Glomerular endothelial cell (primary cell): ENCODE results near the gene TMEM134. TPM values are rescaled to one million over a fixed set of nuclear protein-coding genes. Genes with fewer than 3 reads are reported as not detected.

ENCODE experiments used
- DNase-seq: peaks from one replicate; pipeline ENCODE4 v3.0.0-alpha.2; 2011; ENCODE audit warnings: low read depth, low spot score; ENCODE audit errors: extremely low read depth
- total RNA-seq: library from RNA; depleted of rRNA; stranded (reverse); fragments of >200 nt; gene quantifications from 2 replicates; pipeline ENCODE4 v1.2.3, GENCODE V29; 2015

The TMEM134 gene
- total RNA-seq, 1 donor from 2014 or later, result 88.6 TPM

DNA sequence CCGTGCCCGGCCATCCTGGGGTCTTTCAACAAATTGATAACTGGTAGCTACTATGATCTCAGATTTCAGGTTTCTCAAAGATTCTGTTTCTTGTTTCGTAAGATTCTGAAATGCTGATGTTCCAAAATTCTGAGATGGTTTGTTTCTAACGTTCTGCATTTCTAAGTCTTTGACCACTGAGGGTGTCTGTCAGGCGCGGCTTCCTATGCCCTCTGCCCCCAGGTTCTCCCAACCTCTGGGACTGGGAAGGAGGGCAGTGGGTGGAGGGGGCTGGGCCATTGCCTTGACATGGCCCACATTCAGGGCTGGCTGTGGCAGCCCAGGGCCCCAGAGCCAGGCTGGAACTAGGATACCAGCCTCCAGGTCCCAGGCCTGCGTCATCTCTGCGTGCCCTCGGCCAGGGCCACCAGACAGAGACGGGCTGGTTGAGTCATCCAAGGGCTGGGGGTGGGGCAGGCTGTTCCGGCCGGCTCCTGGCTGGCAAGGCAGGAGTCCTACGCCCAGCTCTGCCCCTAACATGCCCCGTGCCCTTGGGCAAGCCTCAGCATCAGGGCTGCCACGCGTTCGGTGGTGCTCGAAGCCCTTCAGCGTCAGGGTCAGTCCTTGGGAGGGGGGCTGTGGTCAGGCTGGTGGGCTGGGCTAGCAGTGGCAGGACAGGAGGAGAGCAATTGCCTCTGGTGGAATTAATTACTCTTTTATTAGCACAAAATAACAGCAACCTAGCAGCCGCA is 5.2 kb downstream of the TMEM134 start:
- DNase-seq, result no peak

DNA sequence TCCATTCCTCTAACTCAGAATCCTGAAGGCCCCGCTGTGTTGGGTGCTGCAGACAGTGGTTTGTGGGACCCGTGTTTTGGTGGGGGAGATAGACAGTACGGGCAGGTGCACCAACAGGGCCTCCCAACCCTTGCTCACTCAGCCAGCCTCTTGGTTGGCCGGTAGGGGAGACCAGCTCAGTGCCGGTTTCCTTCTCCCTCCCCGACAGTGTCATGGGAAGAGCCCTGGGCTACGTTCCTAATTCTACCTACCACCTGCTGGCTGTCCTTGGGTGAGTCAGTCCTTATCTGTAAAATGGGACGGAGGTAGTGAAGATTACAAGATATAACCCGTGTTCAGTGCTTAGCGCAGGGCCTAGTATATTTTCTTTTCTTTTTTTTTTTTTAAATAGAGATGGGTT is 5.9 kb downstream of the TMEM134 start:
- DNase-seq, result no peak

DNA sequence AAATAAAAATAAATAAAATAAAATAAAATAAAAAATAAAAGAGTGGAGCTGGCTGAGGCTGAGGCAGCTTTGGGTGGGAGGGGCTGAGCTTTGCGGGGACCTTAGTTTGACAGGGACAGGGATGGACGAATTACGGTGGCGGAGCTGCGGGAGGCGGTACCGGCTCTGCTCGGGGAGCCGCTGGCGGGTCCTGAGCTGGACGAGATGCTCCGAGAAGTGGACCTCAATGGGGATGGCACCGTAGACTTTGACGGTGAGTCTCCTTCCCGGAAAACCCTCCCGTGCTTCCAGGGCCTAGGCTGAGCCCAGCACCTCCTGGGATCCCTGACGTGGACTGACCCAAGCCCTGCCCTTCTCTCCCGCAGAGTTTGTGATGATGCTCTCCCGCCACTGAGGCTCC is 10.8 kb downstream of the TMEM134 start:
- no peak for DNase-seq

DNA sequence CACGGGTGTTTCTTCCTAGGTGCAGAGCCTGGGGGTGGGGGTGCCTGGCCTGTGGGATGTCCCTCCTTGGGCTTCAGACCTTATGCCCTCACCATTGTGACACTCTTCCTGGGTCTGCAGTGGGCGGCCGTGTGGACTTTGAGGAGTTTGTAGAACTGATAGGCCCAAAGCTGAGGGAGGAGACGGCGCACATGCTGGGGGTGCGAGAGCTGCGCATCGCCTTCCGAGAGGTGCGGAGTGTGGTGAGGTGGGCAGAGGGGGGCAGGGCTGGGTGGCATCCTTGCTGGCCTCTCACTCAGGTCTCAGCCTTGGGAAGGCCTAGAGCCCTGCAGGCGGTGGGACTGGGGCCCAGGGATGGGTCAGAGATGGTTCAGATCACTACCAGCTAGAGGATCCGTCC is 11.6 kb downstream of the TMEM134 start:
- no peak for DNase-seq

DNA sequence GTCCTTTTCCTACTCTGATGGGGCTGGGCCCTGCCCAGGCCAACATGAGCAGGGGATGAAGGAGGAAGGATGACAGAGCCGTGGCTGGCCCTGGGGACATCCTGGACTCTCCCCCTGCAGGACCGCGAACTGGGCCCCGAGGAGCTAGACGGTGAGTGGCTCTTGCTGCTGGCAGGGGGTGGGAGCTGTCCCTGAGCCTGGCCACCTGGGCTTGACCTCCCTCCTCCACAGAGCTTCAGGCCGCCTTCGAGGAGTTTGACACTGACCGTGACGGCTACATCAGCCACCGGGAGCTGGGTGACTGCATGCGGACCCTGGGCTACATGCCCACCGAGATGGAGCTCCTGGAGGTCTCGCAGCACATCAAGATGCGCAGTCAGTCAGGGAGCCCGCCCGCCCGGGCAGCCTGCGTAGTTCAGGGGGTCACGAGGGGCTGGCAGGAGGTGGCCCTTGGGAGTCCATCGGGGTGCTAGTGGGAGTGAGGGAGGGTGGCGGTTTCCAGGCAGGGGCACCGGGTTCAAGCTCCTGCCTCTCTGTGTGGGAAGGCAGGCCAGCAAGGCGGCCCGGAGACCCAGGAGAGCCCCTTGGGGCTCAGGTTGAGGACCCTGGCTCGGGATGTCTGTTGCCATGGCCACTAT is 12.9 kb downstream of the TMEM134 start:
- DNase-seq, result no peak

DNA sequence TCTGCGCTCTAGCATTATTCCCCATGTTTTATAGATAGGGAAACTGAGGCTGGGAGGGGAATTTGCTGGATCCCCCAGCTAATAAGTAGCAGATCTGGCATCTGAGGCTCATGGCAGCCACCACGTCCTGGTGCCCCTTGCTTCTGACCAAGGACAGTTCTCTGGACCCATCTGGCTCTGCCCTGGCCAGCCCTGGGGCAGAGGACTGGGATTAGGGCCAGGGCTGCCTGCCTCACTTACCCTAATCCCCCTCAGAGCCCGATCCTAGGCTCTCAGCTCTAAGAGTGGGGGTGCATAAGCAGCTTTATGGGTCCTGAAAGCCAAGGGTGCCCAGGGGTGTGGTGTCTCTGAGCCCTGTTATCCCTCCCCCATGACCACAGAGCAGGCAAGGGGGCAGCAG is 14.0 kb downstream of the TMEM134 start, which contains the start of gene CABP4:
Gene CABP4, plus strand, starts transcription at position 301 of the 400 bp plus-strand sequence. Its CDS starts 70 bp downstream, at position 371.
- DNase-seq, result no peak

DNA sequence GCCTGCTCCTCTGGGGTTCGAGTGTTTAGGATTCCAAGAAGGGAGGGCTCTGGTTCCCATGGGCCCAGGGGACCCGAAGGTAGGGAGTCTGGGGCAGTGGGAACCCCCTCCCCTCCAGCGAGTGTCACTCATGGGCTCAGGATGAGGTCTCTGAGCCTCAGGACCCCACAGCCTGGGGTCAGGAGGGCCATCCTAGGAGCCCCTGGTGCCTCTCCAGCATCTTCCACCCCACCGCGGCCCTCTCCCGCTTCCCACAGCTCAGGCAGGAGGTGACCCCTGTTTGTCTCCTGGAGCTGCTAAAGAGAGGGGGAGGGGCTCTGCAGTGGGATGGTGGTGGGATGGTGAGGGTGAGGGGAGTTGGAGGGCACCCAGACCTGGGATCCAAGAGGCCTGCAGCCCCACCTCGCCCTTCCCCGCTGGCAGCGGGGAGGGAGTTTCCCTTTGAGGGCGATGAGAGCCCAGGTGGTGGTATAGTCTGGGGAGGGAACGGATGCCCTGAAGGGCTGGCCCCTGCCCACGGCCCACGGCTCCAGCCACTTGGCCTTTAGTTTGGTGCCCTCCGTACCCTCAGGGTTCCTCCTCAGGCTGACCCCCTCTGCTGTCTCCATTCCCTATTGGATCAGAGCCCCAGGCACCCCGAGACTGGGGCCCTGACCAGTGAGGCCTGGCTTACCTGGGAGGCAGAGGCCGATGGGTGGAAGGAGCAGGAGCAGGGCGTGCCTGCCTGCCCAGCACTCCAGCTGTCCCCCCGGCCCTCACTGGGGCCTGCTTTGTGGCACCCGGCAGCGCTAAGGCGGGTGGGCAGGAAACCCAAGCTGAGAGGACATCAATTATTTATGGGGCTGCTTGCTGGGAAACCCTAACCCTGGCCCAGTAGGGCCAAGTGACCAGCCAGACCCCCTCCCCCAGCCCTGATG is 15.0 kb downstream of the TMEM134 start:
- no peak for DNase-seq

DNA sequence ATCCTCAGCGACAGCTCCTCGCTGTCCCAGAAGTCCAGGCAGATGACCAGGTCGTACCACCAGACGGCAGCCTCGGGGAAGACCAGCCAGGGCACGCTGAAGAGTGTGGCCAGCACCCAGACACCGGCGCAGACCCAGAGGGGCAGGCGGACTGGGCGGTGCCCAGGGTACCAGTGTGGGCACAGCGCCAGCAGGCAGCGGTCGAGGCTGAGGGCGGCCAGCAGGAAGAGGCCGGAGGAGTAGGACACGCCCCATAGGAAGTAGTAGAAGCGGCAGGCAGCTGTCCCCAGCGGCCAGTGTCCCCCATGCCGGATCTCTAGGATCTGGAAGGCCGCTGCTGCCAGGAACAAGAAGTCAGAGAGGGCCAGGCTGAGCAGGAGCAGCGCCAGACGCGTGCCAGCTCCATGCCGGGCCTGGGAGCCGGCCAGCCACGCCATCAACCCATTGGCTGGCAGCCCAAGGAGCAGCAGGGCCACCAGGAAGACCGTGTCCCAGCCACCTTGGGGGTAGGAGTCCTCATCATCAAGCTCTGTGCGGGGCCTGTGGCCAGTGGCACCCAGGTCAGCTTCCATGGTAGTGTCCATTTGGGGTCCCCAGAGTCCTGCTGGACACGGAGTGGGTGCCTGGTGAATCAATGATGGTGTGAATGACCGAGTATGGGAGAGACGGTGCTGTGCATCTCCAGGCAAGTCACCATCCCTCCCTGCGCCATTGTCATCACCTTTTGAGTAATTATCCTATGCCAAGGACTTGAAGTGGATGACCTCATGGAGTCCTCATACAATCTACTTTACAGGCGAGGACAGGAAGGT is 16.7 kb downstream of the TMEM134 start, which contains the start of gene GPR152:
Gene GPR152, minus strand, starts transcription at position 589 of the 812 bp plus-strand sequence. Its CDS starts 5 bp downstream, at position 584.
- DNase-seq, result no peak

DNA sequence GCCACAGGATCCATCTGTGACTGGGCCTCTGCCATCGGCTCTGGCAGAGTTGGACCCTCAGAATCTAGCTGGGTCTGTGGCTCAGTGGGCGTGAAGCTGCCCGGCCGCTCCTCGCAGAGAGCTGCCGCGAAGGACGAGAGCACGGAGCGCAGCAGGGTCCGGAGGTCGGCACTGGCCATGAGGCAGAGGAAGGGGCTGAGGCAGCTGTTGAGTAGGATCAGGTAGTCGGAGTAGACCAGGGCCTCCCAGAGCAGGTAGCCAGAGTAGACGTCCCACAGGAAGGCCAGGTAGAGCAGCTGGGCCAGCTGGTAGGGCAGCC is 17.4 kb downstream of the TMEM134 start:
- DNase-seq, result no peak

DNA sequence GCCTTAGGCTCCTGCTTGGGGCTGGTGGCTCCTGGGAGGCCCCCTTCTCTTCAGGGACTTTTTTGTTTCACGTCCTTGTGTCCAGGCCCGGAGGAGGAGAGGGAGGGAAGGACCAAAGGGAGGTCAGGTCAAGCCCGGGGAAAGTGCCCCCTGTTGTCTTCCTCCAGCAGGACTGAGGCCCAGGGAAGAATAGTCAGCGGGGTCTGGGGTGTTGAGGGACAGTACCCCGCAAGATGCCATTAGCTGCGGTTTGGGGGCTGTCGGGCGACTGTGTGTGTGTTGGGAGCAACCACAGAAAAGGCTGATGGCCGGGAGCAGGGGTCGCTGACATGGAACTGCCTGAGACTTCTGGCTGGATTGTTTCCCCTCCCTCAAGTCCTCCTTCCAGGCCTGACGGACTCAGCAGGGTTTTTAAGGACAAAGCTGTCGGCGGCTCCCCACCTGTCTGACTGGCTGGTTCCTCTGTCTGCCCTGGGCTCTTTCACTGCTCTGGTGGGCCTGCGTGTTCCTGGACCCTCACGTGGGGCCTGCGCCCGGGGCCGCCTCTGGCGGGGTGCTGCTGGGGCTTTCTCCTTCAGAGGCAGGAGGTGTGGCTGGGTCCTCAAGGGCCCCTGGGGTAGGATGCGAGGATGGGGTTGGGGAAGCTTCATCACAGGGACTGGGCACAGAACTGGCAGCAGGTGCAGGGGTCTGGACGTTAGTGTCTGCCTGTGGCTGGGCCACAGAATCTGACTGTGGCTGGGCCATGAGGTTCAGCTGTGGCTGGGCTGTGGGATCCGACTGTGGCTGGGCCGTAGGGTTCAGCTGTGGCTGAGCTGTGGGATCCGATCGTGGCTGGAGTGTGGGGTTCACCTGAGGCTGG is 18.0 kb downstream of the TMEM134 start:
- DNase-seq, result no peak

DNA sequence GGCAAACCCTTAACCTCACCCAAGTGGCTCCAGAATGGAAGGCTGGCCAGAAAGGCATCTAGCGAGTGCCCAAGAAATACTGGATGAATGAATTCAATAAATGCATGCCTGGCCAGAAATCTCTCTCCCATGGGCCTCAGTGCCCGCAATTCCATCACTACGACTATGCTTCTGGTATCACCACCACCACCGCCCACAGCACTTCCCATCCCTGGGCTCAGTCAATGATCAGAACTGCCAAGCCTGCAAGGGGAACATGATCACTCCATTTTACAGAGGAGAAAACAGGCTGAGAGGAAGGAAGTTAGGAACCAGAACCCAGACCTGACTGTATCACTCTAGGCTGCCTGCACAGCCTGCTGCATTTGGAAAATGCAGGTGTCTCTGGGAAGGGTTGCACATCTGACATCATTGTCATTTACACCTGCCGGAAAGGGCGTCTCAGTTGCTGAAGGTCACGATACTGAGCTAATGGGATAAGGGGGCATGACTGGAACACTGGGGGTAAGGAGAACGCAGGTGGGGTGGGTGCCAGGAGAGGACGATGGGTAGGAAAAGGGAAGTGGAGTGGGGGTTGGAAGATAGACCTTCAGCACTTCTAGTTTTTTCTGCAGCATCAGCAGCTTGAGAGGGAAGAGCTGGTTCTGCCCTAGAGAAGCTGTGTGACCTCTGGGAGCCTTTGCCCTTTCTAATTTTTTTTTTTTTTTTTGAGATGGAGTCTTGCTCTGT is 19.8 kb downstream of the TMEM134 start:
- DNase-seq, result no peak

DNA sequence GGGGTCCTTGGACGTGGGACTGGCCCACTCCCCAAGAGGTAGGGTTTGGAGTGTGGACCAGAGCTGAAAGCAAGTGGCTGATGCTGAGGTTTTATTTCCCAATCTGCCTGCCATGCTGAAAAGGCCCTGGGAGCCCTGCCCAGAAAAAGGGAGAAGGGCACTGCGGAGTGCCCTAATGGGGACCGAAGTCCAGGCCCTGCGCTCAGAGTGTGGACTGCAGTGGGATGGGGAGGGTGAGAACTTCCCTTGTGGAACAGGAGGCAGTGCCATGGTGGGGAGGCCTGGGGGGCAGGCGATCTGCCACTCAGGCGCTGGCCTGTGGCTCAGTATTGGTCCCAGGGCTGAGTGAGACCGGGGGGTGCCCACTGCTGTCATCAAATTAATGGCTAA is 20.8 kb downstream of the TMEM134 start:
- no peak for DNase-seq

DNA sequence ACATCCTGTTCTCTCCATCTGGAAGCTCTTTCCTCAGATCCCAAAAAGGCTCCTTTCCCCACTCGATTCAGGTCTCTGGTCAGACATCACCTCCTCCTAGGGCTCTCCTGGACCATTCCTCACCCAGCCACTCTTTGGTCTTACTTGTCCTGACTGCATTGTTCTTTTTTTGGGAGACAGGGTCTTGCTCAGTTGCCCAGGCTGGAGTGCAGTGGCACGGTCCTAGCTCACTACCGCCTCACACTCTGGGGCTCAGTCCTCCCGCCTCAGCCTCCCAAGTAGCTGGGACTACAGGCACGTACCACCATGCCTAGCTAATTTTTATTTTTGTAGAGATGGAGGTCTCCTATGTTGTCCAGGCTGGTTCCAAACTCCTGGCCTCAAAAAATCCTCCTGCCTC is 23.5 kb downstream of the TMEM134 start:
- no peak for DNase-seq

DNA sequence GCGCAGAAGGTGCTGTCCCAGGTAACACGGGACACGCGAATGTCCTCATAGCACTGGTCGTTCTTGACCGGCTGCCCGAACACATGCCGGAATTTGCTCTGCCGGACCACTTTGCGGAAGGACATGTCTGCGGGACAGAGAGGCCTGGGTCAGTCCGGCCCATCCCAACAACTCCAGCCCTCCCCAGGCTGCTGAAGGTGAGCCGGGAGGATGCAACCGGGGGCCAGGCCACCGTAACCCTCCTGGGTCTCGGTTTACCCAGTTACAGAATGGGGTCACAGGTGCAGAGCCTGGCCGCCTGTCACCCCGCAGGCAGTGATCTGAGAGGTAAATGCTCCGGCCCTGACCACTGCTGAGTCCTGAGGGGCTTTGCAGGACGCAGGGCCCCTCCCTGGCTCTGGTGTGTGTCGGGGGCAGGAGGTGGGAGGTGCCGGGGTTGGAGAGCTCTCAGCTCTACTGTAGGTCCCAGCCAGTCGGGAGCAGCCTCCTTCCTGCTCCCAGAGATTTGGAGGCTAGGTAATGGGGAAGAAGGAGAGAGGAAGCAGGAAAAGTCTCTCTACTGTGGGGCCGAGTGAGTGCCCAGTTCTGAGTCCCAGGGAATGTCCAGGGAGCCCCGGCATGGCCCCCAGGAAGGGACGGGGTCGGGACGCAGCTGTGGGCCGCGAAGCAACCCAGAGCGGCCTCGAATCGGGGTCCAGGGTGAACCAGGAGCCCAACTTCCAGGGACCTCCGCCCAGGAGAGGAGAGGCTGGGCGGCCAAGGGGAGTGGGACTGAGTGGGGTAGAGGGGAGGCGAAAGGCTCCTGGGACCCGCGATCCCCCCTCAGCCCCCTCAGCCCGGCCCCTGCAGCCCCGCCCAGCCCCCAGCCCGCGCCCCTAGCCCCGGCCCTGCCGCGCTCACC is 26.3 kb downstream of the TMEM134 start:
- DNase-seq, result no peak

DNA sequence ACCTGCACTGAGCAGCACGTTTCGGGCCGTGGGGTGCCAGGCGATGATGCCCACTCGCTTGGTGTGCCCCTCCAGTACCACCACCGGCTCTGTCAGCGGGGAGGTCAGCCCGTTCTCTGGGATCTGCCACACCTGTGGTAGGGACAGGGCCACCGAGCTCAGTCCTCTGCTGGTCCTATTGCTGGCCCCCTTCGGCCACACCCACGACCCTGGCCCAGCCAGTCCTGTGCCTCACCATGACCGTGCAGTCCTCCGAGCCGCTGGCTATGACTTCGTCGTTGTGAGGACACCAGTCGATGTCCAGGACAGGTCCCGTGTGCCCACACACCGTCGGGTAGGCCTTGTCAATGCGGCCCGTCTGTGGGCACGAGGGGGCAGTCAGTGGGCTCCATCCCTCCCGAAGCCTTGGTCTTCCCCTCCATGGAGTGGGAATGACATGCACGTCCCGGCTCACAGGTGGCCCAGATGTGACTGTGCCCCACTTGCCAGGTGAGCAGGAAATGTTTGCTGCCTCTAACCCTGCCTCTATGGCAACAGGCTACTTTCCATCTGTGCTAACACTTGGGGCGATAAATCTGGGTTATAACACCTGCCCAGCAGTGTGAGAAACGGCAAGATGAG is 27.2 kb downstream of the TMEM134 start:
- DNase-seq, result no peak

DNA sequence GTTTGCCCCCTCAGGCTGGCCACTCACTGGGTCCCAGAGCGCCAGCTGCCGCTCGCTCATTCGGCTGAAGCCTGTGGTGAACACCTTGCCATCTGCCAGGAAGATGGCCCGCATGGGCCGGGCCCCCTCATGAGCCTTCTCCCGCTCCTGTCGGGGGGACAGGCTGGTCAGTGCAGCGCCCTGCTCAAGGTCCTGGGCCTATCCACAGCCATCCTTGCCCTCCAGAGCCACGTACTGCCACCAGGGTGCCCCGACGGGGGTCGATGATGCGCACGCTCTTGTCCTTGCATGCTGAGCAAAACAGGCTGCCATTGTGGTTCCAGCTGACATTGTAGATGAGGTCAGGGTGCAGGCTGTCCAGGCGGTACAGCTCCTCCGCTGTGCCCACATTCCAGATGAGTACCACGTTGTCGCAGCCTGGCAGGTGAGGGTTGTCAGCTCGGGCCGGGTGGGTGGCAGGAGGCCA is 27.9 kb downstream of the TMEM134 start:
- DNase-seq, result no peak
